A673 (cell line): ENCODE results near the gene ERGIC1.

Experiments
- EZH2 ChIP-seq: fragments of 200-600 bp; sonication (generic); IDR thresholded peaks from 2 replicates; pipeline ENCODE4 v1.6.1; 2017; ENCODE audit warnings: borderline replicate concordance, low read depth, mild to moderate bottlenecking, mixed read lengths, antibody characterized with exemption, low read length; ENCODE audit not compliant: poor library complexity, severe bottlenecking
- TF ChIP-seq, protein P1 (sequence below): fragments of 300-800, 200-600 bp; sonication (generic); conservative IDR thresholded peaks from 2 replicates; pipeline ENCODE4 v1.5.1; 2017; ENCODE audit warnings: low read depth, mild to moderate bottlenecking, antibody characterized with exemption, low read length, moderate library complexity, mixed read lengths

DNA sequence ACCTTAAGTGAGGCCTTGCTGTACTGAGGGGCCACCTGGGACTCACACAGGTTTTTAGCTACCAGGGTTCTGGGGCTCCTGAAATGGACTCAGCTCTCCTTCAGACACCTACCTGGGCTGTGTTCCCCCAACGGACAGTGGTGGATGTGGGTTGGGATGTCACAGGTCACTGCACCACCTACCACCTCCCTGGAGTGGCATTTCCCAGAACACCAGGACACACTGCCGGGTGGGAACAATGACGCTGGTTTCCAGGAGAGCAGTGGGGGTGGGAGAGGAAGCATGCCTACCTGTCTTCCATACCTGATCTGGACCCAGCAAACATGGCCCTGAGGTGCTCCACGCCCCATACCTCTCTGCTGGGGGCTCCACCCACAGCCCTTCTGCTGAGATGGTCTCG, 20.9 kb downstream of the ERGIC1 start:
- no peak for TF ChIP-seq EZH2
- TF ChIP-seq, protein P1, sequence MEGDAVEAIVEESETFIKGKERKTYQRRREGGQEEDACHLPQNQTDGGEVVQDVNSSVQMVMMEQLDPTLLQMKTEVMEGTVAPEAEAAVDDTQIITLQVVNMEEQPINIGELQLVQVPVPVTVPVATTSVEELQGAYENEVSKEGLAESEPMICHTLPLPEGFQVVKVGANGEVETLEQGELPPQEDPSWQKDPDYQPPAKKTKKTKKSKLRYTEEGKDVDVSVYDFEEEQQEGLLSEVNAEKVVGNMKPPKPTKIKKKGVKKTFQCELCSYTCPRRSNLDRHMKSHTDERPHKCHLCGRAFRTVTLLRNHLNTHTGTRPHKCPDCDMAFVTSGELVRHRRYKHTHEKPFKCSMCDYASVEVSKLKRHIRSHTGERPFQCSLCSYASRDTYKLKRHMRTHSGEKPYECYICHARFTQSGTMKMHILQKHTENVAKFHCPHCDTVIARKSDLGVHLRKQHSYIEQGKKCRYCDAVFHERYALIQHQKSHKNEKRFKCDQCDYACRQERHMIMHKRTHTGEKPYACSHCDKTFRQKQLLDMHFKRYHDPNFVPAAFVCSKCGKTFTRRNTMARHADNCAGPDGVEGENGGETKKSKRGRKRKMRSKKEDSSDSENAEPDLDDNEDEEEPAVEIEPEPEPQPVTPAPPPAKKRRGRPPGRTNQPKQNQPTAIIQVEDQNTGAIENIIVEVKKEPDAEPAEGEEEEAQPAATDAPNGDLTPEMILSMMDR: no peak
